RWPE1 (cell line): ENCODE results near the gene EDIL3.

Experiments
- CTCF ChIA-PET: fragments of 350-600 bp; sonication (Branson Sonifier 250); formaldehyde crosslinking; extraction: SDS; loops from one replicate; lab custom pipeline; 2021; lab: Yijun Ruan, JAX
- POLR2A ChIA-PET: fragments of 400-600 bp; formaldehyde crosslinking; extraction: SDS; loops from one replicate; lab custom pipeline; 2020; ENCODE audit warnings: antibody characterized with exemption; ENCODE audit not compliant: low non-redundant PET; lab: Yijun Ruan, JAX
- DNase-seq: peaks from one replicate; pipeline ENCODE4 v3.0.0; 2012; ENCODE audit warnings: low spot score
- H3K27ac ChIP-seq: fragments of 450-650 bp; 2 replicates; pipeline ENCODE4 v1.5.1; 2017
- TF ChIP-seq, protein P1 (sequence below): fragments of 450-650 bp; conservative IDR thresholded peaks from 2 replicates; pipeline ENCODE4 v1.5.1; 2017; ENCODE audit warnings: low read depth, mild to moderate bottlenecking

EDIL3 gene

GRCh38 chr5:84285641-84286637, 98.7 kb downstream of the EDIL3 start:
- DNase-seq = no peak
- ChIA-PET CTCF (interaction anchor here (0.7 kb wide), 1 partner anchor 10 kb away, joined by 3 read pairs; no protein-coding TSS in a partner anchor), POLR2A (no interaction called here)
- no peak overlapping the region for H3K27ac ChIP-seq
- TF ChIP-seq, protein P1, sequence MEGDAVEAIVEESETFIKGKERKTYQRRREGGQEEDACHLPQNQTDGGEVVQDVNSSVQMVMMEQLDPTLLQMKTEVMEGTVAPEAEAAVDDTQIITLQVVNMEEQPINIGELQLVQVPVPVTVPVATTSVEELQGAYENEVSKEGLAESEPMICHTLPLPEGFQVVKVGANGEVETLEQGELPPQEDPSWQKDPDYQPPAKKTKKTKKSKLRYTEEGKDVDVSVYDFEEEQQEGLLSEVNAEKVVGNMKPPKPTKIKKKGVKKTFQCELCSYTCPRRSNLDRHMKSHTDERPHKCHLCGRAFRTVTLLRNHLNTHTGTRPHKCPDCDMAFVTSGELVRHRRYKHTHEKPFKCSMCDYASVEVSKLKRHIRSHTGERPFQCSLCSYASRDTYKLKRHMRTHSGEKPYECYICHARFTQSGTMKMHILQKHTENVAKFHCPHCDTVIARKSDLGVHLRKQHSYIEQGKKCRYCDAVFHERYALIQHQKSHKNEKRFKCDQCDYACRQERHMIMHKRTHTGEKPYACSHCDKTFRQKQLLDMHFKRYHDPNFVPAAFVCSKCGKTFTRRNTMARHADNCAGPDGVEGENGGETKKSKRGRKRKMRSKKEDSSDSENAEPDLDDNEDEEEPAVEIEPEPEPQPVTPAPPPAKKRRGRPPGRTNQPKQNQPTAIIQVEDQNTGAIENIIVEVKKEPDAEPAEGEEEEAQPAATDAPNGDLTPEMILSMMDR = no peak

DNA sequence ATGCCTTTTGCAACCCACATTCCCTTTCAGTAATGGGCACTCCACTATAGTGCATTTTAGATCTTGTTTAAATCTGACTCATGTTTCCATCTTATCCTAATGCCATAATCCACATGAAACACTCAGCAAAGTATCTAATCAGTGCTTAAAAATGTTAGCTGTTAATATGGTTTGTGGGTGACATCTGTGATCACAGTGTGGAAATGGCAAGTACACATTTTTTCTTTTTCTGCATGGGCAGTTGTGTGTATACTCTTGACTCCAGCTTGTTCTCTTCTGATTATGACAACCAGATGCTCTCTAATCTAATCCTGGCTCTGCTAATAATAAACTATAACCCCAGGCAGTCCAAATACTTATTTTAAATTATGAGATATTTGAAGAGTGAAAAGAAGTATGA, 103.3 kb downstream of the EDIL3 start:
- no peak for DNase-seq
- ChIA-PET POLR2A (no interaction called here), CTCF (no interaction called here)
- TF ChIP-seq, protein P1 = no peak
- no peak overlapping the region for H3K27ac ChIP-seq

GRCh38 chr5:84279234-84279633, 105.4 kb downstream of the EDIL3 start:
- ChIA-PET POLR2A (no interaction called here), CTCF (no interaction called here)
- no peak for DNase-seq
- TF ChIP-seq, protein P1 = no peak
- H3K27ac ChIP-seq = no peak overlapping the region

DNA sequence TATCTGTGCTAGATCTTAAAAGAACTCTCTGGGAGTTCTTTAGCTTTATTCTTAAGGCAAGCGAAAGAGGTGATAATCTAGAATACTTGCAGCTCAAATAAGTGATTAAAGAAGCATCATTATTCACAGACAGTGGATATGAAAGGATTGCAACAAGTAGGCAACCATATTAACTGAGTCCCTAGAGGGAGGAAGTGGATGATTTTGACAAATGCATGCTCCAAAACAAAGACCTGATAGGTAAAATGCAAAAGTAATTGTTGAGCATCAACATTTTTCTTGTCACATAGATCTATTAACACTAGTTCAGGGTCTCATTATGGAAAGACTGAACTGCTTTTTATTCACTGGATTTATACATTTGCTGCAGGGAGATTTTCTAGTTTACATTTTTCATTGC, 109.1 kb downstream of the EDIL3 start:
- H3K27ac ChIP-seq = no peak overlapping the region
- TF ChIP-seq, protein P1 = no peak
- ChIA-PET CTCF (interaction anchor here (0.6 kb wide), 1 partner anchor 10 kb away, joined by 3 read pairs; no protein-coding TSS in a partner anchor), POLR2A (no interaction called here)
- no peak for DNase-seq

DNA sequence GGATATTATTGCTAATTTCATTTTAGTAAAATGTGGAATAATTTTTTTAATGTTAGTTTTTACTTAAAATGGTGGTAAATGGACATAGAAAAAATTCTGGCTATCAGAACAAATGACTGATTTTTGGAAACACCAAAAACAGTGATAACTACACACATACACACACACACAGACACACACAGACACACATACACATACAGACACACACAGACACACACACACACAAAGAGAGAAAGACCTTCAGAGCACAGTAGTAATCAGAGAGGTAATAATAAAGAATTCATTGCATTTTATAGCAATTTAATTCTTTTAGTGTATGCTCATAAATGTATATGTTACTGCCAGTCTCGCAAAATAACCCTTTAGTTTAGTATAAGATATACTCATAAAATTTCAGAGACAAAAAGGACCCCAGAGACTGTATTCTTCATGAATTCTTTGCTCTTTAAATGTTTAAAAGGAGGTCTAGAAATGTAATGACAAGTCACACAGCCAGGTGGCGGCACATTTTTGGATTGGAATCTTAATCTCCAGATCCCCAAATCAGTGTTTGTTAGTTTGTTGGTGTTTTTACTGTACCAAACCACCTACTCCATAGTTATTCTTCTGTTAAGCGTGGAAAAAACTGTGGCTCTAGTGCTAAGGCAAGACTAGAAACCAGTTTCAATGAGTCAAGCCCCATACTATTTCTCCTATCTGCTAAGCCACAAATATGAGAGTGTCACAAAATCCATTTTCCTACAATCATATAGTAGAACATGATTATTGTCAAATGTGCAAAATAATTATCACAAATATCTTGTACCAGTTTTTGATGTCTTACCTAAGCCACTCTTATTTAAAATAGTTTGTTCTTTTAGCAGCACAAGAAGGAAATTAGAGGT, 109.9 kb downstream of the EDIL3 start:
- ChIA-PET POLR2A (no interaction called here), CTCF (interaction anchor here (0.6 kb wide), 1 partner anchor 11 kb away, joined by 3 read pairs; no protein-coding TSS in a partner anchor)
- TF ChIP-seq, protein P1 = peak; percentile 66
- DNase-seq = peak; percentile 53
- no peak overlapping the region for H3K27ac ChIP-seq

DNA sequence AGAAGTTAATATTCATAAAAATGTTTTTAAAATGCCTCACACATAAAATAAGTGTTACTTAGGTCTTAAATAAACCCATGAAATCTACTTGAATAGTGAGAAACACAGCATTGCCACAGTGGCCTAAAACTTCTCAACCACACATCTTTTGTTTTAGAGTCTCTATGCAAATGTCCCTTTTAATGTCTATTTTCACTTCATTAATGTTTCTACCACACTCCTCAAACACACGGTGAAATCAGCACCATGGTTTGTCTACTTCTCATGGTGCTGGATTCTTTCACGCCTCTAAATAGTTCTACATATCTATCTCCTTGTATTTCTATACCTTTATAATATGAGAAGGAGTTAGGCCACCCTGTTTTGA, 111.2 kb downstream of the EDIL3 start:
- ChIA-PET CTCF (no interaction called here), POLR2A (no interaction called here)
- DNase-seq = no peak
- H3K27ac ChIP-seq = no peak overlapping the region
- TF ChIP-seq, protein P1 = no peak
